IPS DF 4.7 (cell line): ENCODE measurements around the gene TCF15.
"Not testable (repeated sequence)": the region's sequence is repeated elsewhere in the genome, so short reads cannot be mapped to it uniquely, and the experiment has no call there.

ENCODE experiments used
- DNase-seq: peaks from one replicate; pipeline ENCODE4 v3.0.0-alpha.2; 2013; ENCODE audit warnings: low spot score; ENCODE audit errors: extremely low read depth

Gene TCF15

GRCh38 chr20:642013-642397, 31.9 kb upstream of the TCF15 start:
- not testable (repeated sequence) for DNase-seq

GRCh38 chr20:641516-641875, 31.4 kb upstream of the TCF15 start:
- no peak for DNase-seq

GRCh38 chr20:640674-641515, 30.8 kb upstream of the TCF15 start:
- no peak for DNase-seq

- no peak for DNase-seq
These were observed 28.5 kb upstream of the TCF15 start for GRCh38 chr20:638579-638978.

- no peak for DNase-seq
These were observed 27.4 kb upstream of the TCF15 start for GRCh38 chr20:637559-637958.

GRCh38 chr20:635893-636338, 25.8 kb upstream of the TCF15 start:
- no peak for DNase-seq

- DNase-seq, result no peak
These were observed 25.2 kb upstream of the TCF15 start for GRCh38 chr20:635028-635892.

- DNase-seq, result no peak
These were observed 24.2 kb upstream of the TCF15 start for GRCh38 chr20:634148-634925.

GRCh38 chr20:631101-631500, 21.0 kb upstream of the TCF15 start:
- no peak for DNase-seq

- DNase-seq, result no peak
These were observed 16.5 kb upstream of the TCF15 start for GRCh38 chr20:626579-626978.

GRCh38 chr20:625360-625932, 15.3 kb upstream of the TCF15 start:
- no peak for DNase-seq

GRCh38 chr20:623704-624103, 13.6 kb upstream of the TCF15 start:
- DNase-seq, result no peak

GRCh38 chr20:623021-623420, 12.9 kb upstream of the TCF15 start:
- no peak for DNase-seq

- DNase-seq, result no peak
These were observed 12.1 kb upstream of the TCF15 start for GRCh38 chr20:622161-622560.

- no peak for DNase-seq
These were observed 11.1 kb upstream of the TCF15 start for GRCh38 chr20:621125-621756.

GRCh38 chr20:620246-620645, 10.1 kb upstream of the TCF15 start:
- DNase-seq, result no peak

GRCh38 chr20:618980-619379, 8.9 kb upstream of the TCF15 start:
- DNase-seq, result no peak

GRCh38 chr20:617934-618690, 8.0 kb upstream of the TCF15 start:
- no peak for DNase-seq

GRCh38 chr20:615514-615913, 5.4 kb upstream of the TCF15 start:
- DNase-seq, result no peak

GRCh38 chr20:611843-612185, 1.7 kb upstream of the TCF15 start:
- no peak for DNase-seq
